Central memory CD4-positive, alpha-beta T cell (primary cell): ENCODE results near the gene AKAP6.

Source experiments
- DNase-seq: peaks from one replicate; pipeline ENCODE4 v3.0.0; 2022

AKAP6 gene

DNA sequence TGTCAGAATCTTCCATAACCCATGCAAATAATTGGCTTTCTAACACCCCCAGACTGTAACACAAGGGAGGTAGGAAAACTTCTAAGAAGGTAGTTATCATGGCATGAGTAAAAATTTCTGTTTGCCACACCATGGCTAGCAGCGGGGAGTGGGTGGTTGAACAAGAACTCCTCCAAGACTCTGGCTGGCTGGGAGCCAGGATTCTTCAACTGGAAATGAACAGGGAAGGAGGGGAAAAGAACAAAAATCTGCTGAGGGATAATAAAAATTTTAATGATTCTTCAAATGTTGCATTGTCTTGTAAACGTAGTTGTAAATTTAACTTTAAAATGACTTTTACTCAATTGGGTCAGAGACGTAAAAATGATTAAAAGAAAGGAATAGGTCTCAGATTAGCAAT is 78.9 kb downstream of the AKAP6 start:
- DNase-seq: no peak

DNA sequence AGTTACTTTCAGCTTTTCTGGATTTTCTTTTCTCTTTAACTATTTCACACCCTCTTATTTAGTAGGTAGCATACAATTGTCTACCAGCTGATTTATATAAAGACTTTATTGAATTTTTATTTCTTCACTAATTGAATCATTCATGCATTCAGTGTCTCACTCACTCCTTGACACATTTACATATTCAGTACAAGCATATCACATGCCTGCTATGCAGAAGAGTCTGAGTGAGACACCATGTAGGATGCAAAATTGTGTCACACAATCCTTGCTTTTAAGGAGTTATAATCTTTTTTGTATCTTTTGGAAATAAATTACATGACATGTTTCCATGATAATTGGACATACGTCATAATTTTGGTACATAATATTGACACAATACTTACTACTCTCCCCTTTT is 83.0 kb downstream of the AKAP6 start:
- no peak for DNase-seq

DNA sequence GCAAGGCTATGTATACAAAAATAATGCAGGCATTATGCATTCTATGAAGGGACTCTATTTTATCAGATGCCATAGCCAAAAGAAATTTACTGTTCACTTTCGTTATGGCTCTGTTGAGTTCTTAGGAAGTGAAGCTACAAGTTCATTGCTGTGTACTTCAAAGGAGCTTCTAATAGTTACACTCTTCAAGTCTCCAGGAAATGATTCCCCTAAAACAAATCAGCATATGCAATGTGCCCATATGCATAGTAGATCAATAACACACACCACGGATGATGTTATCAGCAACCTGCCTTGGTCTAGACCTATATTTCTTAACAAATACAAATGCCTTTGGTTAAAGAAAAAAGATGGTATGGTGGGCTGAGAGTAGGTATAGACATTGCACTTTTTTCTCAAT is 83.4 kb downstream of the AKAP6 start:
- DNase-seq: no peak

DNA sequence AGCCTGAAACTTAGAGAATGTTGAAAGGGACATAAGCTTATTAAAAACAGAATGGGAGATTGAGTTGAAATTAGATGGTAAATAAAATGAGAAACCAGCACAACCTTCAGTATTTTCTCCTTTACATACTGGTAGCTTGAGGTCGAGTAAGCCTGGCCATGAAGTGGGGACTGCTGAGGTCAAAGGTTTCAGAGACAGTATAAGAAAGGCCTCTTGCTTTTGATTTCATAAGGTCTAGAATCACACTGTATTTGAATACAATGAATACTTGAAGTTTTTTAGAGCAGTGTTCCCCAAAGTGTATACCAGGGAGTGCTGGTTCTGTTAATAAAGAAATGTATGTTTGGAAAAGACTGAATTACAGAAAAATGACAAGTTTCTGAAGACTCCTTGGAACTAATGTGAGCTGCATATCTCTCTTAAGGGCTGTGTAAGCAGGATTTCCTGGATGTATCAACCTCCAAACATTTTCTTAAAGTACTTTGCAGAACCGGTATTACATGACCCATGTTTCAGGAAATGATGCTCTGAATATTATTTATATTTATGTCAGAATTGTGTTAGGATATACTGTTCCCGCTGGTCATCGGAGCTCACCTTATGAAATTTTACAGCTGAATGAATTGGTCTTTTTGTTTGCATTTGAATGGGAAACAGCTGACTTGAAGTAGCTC is 85.0 kb downstream of the AKAP6 start:
- DNase-seq: no peak

DNA sequence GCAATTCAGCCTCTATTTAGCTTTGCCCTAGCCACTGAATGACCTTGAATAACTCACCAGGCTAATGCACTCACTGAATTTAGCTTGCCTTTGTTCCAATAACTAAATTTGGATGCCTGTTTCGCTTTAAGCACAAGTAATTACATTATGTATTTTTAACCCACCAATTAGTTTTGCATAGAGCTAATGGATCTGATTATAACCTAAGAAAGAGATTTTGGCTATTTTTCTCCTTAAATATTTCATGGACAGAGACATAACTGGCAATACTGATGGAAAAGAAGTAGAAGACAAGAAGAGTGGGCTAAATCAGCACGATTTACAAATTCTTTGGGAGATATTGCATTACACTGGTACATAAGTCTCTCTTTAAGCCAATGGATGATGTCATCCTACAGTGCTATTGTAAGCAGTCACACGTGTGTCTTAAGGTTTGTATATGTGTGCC is 85.7 kb downstream of the AKAP6 start:
- no peak for DNase-seq

DNA sequence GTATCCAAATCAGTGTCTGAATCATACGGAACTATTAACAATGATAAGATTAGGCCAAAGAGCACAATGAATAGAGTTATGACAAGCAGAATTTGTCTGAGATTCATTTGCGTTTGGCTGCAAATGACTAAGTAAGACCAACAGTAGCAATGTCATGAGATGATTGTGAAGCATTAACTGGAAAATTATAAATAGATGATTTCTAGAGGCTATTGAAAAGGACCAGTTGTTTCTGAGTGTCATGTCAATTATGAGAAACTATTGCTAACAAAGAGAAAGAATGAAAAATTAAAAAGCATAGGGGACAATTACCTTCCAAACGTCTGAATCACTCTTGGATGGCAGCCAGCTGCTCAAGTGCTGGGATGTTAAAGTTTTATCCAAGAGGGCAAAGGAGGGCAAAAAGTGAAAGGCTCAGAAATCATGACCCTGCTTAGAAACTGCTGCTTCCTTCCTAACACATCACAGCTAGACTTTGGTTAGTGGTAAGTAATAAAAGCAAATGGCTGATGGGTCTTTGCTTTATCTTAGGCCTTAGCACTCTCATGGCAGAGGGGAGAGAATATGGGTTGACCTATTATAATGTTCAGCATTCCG is 89.0 kb downstream of the AKAP6 start:
- no peak for DNase-seq

DNA sequence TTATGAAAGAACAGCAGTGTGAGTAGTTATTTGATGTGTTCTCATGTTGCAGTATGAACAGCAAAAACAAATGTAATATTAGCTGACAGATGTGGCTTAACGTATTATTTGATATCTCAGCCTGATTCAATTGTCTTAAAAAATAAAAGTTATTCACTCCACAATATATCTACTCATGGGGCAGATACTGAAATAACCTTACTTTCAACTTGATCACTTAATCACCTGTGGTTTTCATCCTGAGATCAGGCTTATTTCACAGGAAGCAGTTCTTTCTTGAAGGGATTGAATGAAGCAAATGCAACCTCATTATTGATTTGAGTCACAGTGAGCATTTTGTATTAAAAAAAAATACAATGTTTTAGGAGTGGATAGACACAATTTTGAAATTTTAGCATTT is 90.3 kb downstream of the AKAP6 start:
- DNase-seq: no peak

DNA sequence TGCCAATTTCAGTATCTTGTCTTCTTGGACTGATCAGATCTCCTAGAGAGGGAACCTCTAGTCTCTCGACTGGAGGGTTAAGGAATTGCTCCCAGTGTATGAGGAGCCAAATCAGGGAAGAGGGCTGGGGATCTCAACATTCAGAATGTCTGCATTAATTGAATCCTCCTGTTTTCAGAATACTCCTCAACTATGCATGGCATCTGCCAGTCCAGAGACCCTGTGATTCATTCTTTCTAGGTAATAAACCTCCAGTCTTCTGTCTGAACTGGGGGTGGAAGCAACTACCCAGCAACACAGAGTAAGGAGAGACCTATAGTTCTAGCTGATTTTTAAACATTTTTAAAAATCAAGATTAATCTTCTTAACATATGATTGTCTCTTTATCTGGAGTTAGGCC is 92.7 kb downstream of the AKAP6 start:
- DNase-seq: no peak

DNA sequence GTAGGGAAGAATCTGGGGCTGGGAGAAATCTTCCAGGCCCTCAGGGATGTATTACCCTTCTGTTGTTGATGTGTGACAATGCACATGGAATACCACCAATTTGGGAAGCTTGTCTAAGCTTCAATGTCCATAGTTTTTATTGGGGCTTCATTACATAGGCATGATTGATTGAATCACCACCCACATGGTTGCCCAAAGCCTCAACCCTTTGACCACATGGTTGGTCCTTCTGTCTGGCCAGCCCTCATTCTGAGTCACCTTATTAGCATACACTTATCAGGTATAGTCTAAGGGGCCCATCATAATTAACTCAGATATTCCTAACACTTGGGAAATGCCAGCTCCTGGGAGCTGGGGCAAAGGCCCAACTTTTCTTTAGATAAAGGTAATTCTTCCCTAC is 93.3 kb downstream of the AKAP6 start:
- DNase-seq: no peak

DNA sequence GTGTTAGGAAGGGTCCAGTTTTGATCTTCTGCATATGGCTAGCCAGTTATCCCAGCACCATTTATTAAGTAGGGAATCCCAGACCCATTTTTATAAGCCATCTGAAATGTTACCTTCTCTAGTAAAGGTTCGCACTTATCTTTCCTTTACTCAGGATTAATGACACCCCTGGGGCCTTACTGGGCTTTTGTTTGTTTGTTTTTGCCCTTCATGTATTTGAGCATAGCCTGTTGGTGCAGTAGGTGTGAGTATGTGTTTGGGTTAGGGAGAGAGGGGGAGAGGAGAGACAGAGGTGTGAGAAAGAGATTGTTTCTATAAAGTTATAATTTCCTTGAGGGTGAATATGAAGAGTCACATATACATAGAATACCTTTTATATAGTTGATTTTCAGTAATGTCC is 96.9 kb downstream of the AKAP6 start:
- DNase-seq: no peak

DNA sequence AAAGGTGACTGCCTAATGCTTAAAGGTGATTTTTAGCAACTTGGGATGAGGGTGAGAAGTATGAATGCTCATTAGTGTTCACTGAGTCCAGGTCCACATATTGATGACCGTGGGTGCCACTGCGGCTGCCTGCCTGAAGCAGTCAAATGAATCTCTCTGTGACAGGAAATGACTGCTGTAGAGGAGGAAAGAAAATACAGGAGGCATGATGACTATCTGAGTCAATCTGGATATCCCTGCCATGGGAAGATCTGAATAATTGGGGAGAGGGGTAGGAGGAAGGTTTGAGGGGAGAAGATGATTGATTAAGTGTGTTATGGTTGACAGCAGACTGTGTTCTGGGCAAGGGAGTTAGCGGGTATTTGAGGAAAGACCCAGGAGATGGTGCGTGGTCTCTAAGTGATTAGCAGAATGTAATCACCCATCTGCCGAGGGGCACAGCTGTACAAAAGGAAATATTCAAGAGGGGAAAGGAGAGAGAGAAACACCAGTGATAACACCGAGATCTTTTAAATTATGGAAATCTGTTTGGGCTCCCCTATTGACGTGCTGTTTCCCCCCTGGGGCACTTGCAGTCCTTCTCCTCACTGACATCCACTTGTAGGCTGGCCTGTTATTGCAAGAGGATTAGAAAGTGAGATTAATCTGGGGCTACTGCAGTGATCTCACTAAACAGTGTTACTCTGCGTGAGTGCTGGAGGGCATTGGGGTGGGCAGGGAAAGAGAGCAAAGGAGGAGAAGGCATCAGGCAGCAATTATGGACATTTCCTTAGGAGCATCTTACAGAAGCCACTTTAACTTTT is 97.7 kb downstream of the AKAP6 start:
- no peak for DNase-seq

DNA sequence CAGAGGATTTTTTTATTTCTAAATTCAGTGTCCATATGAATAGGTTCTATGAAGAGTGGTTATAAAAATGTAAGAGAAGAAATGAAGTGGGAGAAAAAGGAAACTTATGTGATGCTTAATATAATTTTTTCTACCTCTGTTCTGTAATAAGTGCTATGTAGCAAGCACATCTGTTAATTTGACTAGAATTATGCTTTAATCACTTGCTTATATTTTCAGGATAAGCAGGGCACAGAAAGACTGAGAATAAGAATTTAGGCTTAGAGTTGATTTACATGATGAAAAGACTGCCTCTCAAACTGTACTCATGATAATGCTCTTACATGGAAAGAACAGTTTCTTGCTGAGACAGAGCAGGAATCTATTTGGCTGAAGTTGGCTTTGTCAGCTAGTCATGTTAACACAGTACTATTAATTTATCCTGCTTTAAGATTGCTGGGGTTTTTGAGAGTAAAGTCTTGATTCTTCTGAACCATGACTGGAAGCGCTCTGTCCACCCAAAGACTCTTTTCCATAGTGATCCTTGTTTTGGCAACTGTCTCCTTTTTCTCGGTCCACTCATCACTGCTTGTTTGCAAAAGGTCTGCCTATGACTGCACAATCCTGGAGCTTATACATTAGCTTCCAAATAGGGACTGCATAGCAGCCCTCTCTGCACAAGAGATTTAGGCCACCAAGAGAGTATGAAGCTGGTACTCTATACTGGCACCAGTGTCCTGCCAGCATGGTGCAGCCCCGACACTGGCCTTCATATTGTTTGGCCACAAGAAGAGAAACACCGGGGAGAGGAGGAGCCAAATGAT is 98.8 kb downstream of the AKAP6 start:
- no peak for DNase-seq

DNA sequence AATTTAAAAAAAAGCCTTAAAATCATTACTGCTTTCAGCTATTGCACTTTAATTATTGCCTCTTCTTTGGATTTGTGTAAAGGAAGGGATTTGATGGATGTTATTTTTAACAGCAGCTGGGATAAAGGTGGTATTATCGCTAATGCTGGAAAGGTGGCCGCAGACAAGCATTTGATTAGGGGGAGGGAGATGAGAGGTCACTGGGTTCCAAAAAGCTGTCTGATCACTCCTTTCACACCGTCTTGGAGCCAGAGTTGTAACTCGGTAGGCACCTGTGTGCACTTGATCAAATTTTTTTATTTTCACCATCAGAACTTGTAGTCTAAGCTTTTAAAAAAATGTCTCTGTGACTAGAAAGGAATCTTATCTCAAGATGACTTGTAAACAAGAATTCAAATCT is 99.8 kb downstream of the AKAP6 start:
- no peak for DNase-seq

DNA sequence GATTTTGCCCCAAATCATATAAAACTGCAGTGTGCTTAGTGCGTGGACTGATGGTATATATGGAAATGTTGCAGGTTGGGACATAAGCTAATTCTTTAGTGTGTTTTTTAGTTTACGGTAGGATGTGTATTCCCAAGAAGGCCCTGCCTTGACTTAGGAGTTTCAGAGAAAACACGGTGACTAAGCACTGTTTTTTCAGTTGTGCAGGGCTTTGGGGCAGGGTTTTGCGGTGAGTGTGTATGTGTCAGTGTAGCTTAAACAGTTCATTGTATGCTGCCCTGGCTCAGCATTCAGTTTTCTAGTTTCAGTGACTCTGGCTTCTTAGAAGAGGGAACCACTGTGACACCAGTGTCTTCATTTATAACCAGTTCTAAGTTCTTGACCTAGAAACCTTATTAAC is 101.2 kb downstream of the AKAP6 start:
- DNase-seq: no peak

DNA sequence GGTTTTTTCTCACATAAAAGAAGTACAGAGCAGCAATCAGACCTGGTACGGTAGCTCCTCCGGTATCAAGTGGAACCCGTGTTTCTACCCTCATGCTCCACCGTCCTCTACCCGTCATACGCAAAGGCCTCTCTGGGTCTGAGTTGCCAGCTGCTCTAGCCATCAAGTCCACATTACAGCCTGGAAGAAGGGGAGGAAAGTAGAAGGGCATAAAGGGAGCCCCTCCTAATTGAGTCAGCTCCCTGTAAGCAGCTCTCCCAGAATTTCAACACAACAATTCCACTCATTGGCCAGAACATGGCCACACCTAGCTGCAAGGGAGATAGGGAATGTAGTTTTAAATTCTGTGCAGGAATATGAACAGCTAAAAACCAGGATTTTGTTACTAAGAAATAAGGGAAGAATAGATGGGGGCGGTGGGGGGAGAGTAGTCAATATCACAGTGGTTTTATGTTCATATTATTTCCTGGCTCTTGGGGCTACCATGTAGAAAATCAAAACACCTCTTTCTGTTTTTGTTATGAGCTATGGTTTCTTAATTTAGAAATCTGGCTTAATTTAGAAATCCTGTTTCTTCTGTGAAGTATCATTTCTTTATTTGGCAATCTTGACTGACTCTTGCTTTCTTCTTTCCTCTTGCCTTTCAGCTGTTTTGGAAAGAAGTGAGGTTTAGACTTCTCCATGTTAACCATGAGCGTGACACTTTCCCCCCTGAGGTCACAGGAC is 103.9 kb downstream of the AKAP6 start:
- DNase-seq: no peak

DNA sequence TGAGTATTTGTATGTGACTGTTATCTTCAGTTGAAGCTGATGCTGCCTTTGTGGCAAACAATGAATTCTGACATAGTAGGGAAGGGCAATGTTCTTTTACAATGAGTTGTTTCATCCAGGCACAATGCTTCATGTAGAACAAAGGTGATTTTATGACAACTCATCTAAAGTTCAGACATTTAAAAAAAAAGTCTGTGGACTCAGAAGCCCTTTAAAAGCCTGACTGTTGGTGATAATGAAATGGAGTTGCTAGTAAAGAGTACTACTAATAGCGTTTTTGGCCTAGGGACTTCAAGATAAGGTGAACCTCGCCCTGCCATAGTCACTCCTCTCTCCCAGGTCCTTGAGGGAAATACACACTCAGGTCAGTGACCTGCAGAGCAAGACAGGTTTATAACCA is 105.1 kb downstream of the AKAP6 start:
- DNase-seq: no peak

DNA sequence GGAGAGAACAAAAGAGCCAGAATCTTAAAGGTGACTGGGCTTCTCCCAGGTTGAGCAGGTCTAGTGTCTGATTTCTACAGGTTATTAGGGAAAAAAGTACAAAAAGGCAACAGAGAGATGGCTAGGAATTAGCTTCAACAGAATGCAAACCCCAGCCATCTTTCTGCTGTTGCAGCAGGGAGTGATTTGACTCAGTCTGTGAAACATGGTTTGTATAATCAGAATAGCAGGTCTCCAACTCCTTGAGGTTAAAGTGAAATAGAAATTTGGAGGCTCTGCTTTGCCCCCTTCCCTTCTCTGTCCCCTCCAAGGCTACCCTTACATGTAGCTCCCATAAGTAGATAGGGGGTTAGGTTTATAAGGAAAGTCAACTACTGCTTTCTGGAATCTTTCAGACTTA is 105.8 kb downstream of the AKAP6 start:
- no peak for DNase-seq

DNA sequence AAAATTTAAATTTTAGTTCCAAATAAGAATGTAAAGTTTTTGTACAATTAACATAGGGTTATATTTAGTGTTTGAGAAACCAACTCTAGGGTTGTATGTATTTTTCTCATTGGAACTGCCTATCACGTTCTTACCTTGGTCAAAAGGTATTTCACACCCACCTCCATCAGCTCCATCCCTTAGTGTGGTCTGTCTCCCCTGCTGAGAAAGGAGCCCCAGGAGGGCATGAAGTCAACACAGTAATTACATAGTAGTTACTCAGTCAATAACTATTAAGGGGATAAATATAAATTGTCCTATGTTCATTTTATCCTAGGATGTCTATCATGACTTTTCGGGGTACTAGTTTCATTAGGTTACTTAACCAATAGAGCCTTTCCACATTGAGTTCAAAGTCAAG is 106.3 kb downstream of the AKAP6 start:
- no peak for DNase-seq

DNA sequence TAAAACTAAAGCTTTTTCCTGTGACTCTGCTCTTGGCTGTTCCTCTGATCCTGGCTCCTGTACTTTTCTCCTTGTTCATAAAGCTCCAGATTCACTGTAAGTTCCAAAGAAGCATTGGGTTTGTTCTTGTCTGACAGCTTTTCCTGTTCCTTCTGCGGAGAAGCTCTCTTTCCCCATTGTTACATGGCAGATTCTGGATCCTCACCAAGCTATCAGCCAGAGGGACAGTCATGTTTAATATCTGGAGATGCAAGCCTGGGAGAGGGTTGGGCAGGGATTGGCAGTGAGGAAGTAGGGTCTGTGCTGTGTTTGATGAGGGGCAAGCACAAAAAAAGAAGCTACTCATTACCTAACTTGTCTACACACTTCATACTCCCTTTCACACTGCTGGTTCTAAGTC is 107.9 kb downstream of the AKAP6 start:
- DNase-seq: no peak

DNA sequence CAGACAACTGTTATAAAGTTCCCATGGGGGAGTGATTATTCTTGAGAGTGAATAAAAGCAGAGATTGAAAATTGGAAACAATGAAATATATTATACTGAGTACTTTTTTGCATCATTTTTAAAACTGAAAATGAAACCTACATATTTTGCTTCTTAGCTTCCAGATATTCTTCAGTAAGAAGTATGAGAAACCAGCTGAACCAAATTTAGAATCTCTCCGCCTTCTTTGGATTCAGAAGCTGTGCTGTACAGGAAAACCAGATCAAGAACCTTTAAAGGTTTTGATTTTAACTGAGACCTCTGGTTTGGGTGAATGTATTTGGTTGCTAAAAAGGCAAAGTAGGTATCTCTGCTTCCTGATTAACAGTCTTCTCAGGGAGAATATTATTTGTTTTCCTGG is 109.4 kb downstream of the AKAP6 start:
- no peak for DNase-seq

DNA sequence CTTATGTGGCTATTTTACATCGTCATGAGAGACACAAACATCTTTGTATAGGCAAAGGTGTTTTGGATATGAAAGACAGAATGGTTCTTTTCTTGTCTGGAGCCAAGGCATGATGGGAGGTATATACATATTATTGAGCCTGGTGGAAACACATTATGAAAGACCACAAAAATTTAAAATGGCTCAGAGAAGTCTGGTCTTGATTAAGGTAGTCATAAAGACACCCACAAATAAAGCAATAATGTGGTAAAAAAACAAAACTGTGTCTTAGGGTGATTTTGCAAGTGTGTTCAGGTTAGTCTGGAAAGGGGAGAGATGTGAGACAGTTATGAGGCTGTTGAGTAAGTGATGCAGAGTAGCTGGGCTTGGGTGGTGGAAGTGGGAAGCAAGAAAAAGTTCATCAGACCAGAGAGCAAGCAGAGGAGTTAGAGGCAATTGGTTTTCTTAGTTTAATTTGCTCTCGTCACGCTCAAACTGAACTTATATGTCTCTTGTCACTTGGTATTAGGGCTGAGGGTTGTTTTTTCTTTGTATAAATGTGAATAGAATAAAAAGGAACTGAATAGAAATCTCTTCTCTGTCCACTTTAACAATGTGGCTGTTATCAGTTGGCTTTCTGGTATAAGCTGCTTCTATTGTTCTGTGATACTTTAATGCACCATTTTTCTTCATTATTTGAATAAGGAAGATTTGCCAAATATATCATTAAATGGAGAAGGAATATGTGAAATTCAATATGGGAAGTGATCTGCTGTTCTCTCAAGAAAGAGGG is 115.0 kb downstream of the AKAP6 start:
- no peak for DNase-seq

DNA sequence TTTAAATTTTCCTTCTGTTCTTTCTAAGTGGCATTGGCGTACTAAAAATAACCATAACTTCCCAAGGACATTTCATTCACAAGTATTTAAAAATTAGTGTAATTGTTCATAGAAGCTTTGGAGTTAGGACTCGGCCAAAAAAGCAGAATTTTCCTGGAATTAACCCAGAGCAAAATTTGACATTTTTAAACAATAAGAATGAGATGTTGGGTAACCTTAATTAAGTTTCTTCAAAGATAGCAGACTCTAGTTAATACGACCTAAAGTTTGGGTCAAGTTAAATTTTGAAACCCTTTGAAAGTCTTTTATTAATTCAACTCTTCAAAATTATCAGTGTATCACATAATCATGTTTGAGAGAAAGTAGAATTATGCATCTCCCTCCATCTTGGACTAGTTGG is 118.3 kb downstream of the AKAP6 start:
- DNase-seq: no peak
